Measurements from ENCODE around the gene NBPF12.
"Not testable (repeated sequence)": the region's sequence is repeated elsewhere in the genome, so short reads cannot be mapped to it uniquely, and the experiment has no call there.

NBPF12 gene

GRCh38 chr1:146938242-146938902 is at the start of gene NBPF12:
Gene NBPF12, plus strand, starts transcription at chr1:146938324. Its CDS starts 21,820 bp downstream, at chr1:146960144.
- H3K27me3 Mint-ChIP-seq: not testable (repeated sequence)

GRCh38 chr1:146891355-146891754 is 46.8 kb upstream of the NBPF12 start:
- not testable (repeated sequence) for H3K27ac Mint-ChIP-seq; H3K9me3 Mint-ChIP-seq (ENCODE audit: low read depth); H3K4me1 Mint-ChIP-seq (ENCODE audit: low read depth); H3K4me3 Mint-ChIP-seq; H3K36me3 Mint-ChIP-seq; H3K27me3 Mint-ChIP-seq

More at GRCh38 chr1:146938242-146938902, at the start of gene NBPF12:
- Mint-ChIP-seq H3K4me1 (ENCODE audit: low read depth) (peaks cover 14% of the 10 kb centered on the region), H3K27ac (peak within 1 kb of the TSS; percentile 76), H3K4me3 (peak within 1 kb of the TSS; percentile 91)
- not testable (repeated sequence) for H3K9me3 Mint-ChIP-seq (ENCODE audit: low read depth); H3K36me3 Mint-ChIP-seq

GRCh38 chr1:146892331-146892730 is 45.8 kb upstream of the NBPF12 start:
- H3K4me1 Mint-ChIP-seq (ENCODE audit: low read depth); H3K4me3 Mint-ChIP-seq; H3K27me3 Mint-ChIP-seq; H3K27ac Mint-ChIP-seq; H3K36me3 Mint-ChIP-seq; H3K9me3 Mint-ChIP-seq (ENCODE audit: low read depth): not testable (repeated sequence)

- H3K4me3 Mint-ChIP-seq; H3K4me1 Mint-ChIP-seq (ENCODE audit: low read depth); H3K9me3 Mint-ChIP-seq (ENCODE audit: low read depth); H3K36me3 Mint-ChIP-seq; H3K27ac Mint-ChIP-seq; H3K27me3 Mint-ChIP-seq: not testable (repeated sequence)
Measured at GRCh38 chr1:146907565-146908261, 30.4 kb upstream of the NBPF12 start.

- not testable (repeated sequence) for H3K4me3 Mint-ChIP-seq; H3K9me3 Mint-ChIP-seq (ENCODE audit: low read depth); H3K36me3 Mint-ChIP-seq; H3K4me1 Mint-ChIP-seq (ENCODE audit: low read depth); H3K27me3 Mint-ChIP-seq; H3K27ac Mint-ChIP-seq
Measured at GRCh38 chr1:146912975-146913374, 25.1 kb upstream of the NBPF12 start.

GRCh38 chr1:146920811-146921210 is 17.3 kb upstream of the NBPF12 start:
- not testable (repeated sequence) for H3K27ac Mint-ChIP-seq

GRCh38 chr1:146922614-146923013 is 15.5 kb upstream of the NBPF12 start:
- not testable (repeated sequence) for H3K27me3 Mint-ChIP-seq; H3K9me3 Mint-ChIP-seq (ENCODE audit: low read depth); H3K27ac Mint-ChIP-seq; H3K4me3 Mint-ChIP-seq; H3K4me1 Mint-ChIP-seq (ENCODE audit: low read depth); H3K36me3 Mint-ChIP-seq

More at GRCh38 chr1:146920811-146921210, 17.3 kb upstream of the NBPF12 start:
- not testable (repeated sequence) for H3K4me1 Mint-ChIP-seq (ENCODE audit: low read depth); H3K27me3 Mint-ChIP-seq; H3K4me3 Mint-ChIP-seq; H3K36me3 Mint-ChIP-seq; H3K9me3 Mint-ChIP-seq (ENCODE audit: low read depth)

- not testable (repeated sequence) for H3K9me3 Mint-ChIP-seq (ENCODE audit: low read depth); H3K4me3 Mint-ChIP-seq; H3K27ac Mint-ChIP-seq; H3K36me3 Mint-ChIP-seq; H3K27me3 Mint-ChIP-seq; H3K4me1 Mint-ChIP-seq (ENCODE audit: low read depth)
Measured at GRCh38 chr1:146924106-146924505, 14.0 kb upstream of the NBPF12 start.

GRCh38 chr1:146926413-146926812 is 11.7 kb upstream of the NBPF12 start:
- not testable (repeated sequence) for H3K27ac Mint-ChIP-seq; H3K9me3 Mint-ChIP-seq (ENCODE audit: low read depth); H3K36me3 Mint-ChIP-seq

GRCh38 chr1:146930225-146930624 is 7.9 kb upstream of the NBPF12 start:
- H3K27ac Mint-ChIP-seq; H3K4me3 Mint-ChIP-seq; H3K9me3 Mint-ChIP-seq (ENCODE audit: low read depth); H3K4me1 Mint-ChIP-seq (ENCODE audit: low read depth); H3K27me3 Mint-ChIP-seq; H3K36me3 Mint-ChIP-seq: not testable (repeated sequence)

More at GRCh38 chr1:146926413-146926812, 11.7 kb upstream of the NBPF12 start:
- not testable (repeated sequence) for H3K4me3 Mint-ChIP-seq; H3K4me1 Mint-ChIP-seq (ENCODE audit: low read depth); H3K27me3 Mint-ChIP-seq

GRCh38 chr1:146934390-146935223 is 3.5 kb upstream of the NBPF12 start:
- peaks cover 10% of the 10 kb centered on the region for H3K4me1 Mint-ChIP-seq (ENCODE audit: low read depth)
- H3K4me3 Mint-ChIP-seq: peak overlapping the region; percentile 58
- H3K9me3 Mint-ChIP-seq (ENCODE audit: low read depth): not testable (repeated sequence)

GRCh38 chr1:146937462-146937861 is 662 bp upstream of the NBPF12 start:
- not testable (repeated sequence) for H3K27me3 Mint-ChIP-seq; H3K9me3 Mint-ChIP-seq (ENCODE audit: low read depth); H3K36me3 Mint-ChIP-seq
- H3K4me3 Mint-ChIP-seq: peak overlapping the region; percentile 73
- H3K27ac Mint-ChIP-seq: peak overlapping the region; percentile 41
- H3K4me1 Mint-ChIP-seq (ENCODE audit: low read depth): peaks cover 14% of the 10 kb centered on the region

More at GRCh38 chr1:146934390-146935223, 3.5 kb upstream of the NBPF12 start:
- not testable (repeated sequence) for H3K27ac Mint-ChIP-seq, H3K27me3 Mint-ChIP-seq, H3K36me3 Mint-ChIP-seq

- H3K27me3 Mint-ChIP-seq; H3K9me3 Mint-ChIP-seq (ENCODE audit: low read depth); H3K27ac Mint-ChIP-seq; H3K36me3 Mint-ChIP-seq: not testable (repeated sequence)
- peak overlapping the region; percentile 91 for H3K4me3 Mint-ChIP-seq
- peaks cover 14% of the 10 kb centered on the region for H3K4me1 Mint-ChIP-seq (ENCODE audit: low read depth)
Measured at GRCh38 chr1:146938927-146939786, 1.0 kb downstream of the NBPF12 start.

GRCh38 chr1:146940293-146940692 is 2.2 kb downstream of the NBPF12 start:
- H3K36me3 Mint-ChIP-seq; H3K27ac Mint-ChIP-seq; H3K27me3 Mint-ChIP-seq; H3K9me3 Mint-ChIP-seq (ENCODE audit: low read depth); H3K4me1 Mint-ChIP-seq (ENCODE audit: low read depth): not testable (repeated sequence)
- peak overlapping the region; percentile 47 for H3K4me3 Mint-ChIP-seq
